Anterior cingulate cortex (tissue), 58 donors: ENCODE results near the gene ZNF281.
A peak's percentile ranks its signal among the peaks of the same experiment; 100 is the strongest.
"Not testable (repeated sequence)": the region's sequence is repeated elsewhere in the genome, so short reads cannot be mapped to it uniquely, and the experiment has no call there.

Source experiments
- DNase-seq, 58 donors: peaks; one replicate each; lab custom pipeline; 2025; lab: John Stamatoyannopoulos, UW

The ZNF281 gene

GRCh38 chr1:200409761-200410565, at the start of gene ZNF281:
ZNF281 (minus strand) TSS chr1:200410036; CDS start chr1:200409705, 331 bp downstream.
- DNase-seq = peak; percentile 62 to 95 (median 89)

DNA sequence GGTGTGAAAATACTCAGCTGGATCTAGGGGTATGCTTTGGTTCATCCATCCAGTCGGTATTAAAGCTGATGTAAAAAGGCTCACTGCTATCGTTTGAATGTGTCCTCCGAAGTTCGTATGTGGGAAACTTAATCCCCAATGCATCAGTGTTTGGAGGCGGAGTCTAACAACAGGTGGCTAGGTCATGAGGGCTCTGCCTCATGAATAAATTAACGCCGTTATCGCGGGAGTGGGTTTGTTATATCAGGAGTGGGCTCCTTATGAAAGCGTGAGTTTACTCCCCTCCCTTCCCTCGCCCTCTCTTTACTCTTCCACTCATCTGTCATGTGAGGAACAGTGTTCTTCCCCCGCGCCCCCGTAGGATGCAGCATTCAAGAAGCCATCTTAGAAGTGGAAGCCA, 48.9 kb upstream of the ZNF281 start:
- no peak for DNase-seq

GRCh38 chr1:200457810-200458209, 48.0 kb upstream of the ZNF281 start:
- no peak for DNase-seq

DNA sequence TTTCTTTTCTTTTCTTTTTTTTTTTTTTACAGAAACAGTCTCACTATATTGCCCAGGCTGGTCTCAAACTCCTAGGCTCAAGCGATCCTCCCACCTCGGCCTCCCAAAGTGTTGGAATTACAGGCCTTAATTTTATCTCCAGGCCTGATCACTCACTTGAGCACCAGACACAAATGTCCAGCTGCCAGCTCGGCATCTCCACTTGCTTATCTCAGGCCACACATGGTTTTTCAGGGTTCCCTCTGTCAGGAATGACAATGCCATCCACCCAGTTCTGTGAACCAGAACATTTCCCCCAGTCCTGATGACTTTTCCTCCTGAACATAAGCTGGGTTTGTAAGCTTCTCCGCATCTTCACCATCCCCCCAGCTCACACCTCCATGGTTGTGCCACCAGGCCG, 44.6 kb upstream of the ZNF281 start:
- DNase-seq = no peak

- no peak for DNase-seq
Observed at GRCh38 chr1:200453553-200453905, 43.7 kb upstream of the ZNF281 start.

GRCh38 chr1:200452850-200453552, 43.2 kb upstream of the ZNF281 start:
- DNase-seq = no peak

- DNase-seq = no peak
Observed at GRCh38 chr1:200448034-200448762, 38.4 kb upstream of the ZNF281 start.

- DNase-seq = no peak
Observed at GRCh38 chr1:200445213-200445612, 35.4 kb upstream of the ZNF281 start.

DNA sequence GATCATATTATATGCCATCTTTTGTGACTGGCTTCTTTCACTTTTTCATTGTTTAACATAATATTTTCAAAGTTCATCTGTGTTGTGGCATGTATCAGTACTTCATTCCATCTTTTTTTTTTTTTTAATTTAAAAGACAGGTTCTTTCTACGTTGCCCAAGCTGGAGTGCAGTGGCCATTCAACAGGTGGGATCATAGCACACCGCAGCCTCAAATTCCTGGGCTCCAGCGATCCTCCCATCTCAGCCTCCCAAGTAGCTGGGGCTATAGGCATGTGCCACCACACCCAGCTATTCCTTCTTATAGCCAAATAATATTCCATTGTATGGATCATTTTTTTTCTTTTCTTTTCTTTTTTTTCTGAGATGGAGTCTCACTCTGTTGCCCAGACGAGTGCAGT, 34.6 kb upstream of the ZNF281 start:
- DNase-seq = no peak

- no peak for DNase-seq
Observed at GRCh38 chr1:200443860-200444259, 34.0 kb upstream of the ZNF281 start.

GRCh38 chr1:200442537-200443156, 32.8 kb upstream of the ZNF281 start:
- DNase-seq = no peak

GRCh38 chr1:200442023-200442422, 32.2 kb upstream of the ZNF281 start:
- no peak for DNase-seq

DNA sequence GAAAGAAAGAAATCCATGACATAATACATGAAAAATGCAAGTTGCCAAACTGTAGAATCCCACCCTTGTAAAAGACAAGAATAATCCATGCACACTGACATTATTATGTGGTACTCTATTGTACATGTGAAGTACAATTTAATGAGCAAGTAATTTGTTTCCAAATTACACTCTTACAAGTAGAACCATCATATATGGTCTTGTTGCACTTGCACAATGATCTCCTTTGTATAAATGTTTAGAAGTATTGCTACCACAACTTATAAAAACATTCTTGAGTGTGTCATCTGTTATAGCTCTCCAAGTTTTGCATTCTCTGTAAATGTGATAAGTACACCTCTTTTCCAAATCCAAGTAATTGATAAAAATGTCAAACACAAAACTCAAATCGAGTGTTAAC, 29.1 kb upstream of the ZNF281 start:
- DNase-seq = no peak

- not testable (repeated sequence) for DNase-seq
Observed at GRCh38 chr1:200438413-200438812, 28.6 kb upstream of the ZNF281 start.

DNA sequence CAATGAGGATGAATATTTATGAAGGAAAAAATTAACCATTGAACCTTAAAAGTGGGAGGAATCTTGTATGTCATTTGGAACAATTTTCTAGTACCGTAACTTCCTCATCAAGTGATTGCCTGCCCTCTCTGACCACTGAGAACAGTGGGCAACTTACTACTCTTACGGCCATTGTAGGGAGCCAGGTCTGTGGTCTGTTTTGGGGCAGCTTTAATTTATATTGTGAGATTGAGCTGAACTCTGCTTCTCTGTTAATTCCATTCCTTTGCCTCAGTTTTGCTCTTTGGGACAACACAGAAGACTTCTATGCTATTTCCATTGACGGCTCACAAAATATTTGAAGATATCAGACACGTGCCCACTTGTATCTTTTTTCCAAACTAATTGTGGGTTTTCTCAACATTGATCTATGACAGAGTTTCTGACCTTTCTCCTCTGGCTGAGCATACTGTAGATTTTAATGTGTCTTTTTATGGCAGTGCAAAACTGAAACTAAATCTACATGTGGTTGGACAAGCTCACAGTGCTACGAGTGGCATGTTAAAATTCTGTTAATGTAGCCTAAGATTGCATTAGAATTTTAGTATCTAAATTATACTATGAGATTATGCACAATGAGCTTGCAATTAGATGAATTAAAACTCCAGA, 27.8 kb upstream of the ZNF281 start:
- DNase-seq = no peak

DNA sequence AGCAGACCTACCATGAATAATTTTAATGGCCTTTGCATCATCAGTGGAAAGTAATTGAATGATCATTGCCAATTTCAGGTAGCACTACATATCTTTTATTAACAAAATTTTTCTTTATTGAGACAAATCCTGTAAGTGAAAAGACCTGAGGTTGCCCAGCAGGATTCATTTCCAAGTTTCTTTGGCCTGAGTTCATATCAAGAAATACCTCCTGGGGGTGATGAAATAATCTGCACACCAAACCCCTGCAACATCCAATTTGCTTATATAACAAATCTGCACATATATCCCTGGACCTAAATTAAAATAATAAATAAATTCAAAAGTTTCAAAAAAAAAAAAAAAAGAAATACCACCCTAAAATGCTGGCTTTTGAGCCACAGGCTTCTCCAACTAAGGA, 27.3 kb upstream of the ZNF281 start:
- no peak for DNase-seq

- DNase-seq = no peak
Observed at GRCh38 chr1:200436436-200436835, 26.6 kb upstream of the ZNF281 start.

- DNase-seq = peak in 1 of 58 donors; percentile 16
Observed at GRCh38 chr1:200435200-200435780, 25.5 kb upstream of the ZNF281 start.

- no peak for DNase-seq
Observed at GRCh38 chr1:200433586-200433985, 23.8 kb upstream of the ZNF281 start.

DNA sequence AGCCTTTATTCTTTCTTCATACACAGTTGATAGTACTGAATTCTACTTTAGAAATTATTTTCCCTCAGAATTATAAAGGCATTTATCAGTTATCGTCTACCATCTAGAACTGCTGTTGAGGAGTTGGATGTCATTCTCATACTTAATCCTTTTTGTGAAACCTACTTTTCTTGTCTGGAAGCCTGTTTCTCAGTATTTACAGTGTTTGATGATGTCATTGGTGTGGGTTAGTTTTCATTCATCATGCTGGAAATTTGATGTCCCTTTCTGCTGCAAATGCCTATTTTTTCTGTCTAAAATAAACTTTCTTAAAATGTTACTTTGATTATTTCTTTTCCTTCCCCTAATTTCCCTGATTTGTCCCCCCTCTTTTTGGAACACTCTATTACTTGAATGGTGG, 22.8 kb upstream of the ZNF281 start:
- DNase-seq = no peak
